ENCODE measurements around the gene ARID1A.

Gene ARID1A

GRCh38 chr1:26768755-26769154 lies 72.9 kb downstream of the ARID1A start:
- DNase-seq: no peak

- DNase-seq: no peak
Observed at GRCh38 chr1:26771285-26771642, 75.4 kb downstream of the ARID1A start.

GRCh38 chr1:26771643-26772321 lies 76.0 kb downstream of the ARID1A start:
- DNase-seq: peak; percentile 5

- DNase-seq: no peak
Observed at GRCh38 chr1:26772687-26773086, 76.9 kb downstream of the ARID1A start.

GRCh38 chr1:26774462-26774861 lies 78.6 kb downstream of the ARID1A start:
- no peak for DNase-seq

- DNase-seq: no peak
Observed at GRCh38 chr1:26775666-26776065, 79.9 kb downstream of the ARID1A start.

GRCh38 chr1:26779098-26779668 lies 83.4 kb downstream of the ARID1A start:
- no peak for DNase-seq

GRCh38 chr1:26780344-26780957 lies 84.6 kb downstream of the ARID1A start:
- no peak for DNase-seq

GRCh38 chr1:26781206-26781825 lies 85.5 kb downstream of the ARID1A start:
- no peak for DNase-seq

GRCh38 chr1:26782521-26783212 lies 86.9 kb downstream of the ARID1A start:
- DNase-seq: no peak

- no peak for DNase-seq
Observed at GRCh38 chr1:26783646-26784022, 87.8 kb downstream of the ARID1A start.

- DNase-seq: peak; percentile 85
Observed at GRCh38 chr1:26784023-26784871, 88.4 kb downstream of the ARID1A start.

- DNase-seq: no peak
Observed at GRCh38 chr1:26784886-26785285, 89.1 kb downstream of the ARID1A start.

GRCh38 chr1:26785611-26786436 lies 90.0 kb downstream of the ARID1A start:
- peak; percentile 42 for DNase-seq

GRCh38 chr1:26786437-26787380 lies 90.9 kb downstream of the ARID1A start:
- DNase-seq: peak; percentile 50

- DNase-seq: no peak
Observed at GRCh38 chr1:26787381-26787705, 91.5 kb downstream of the ARID1A start.

- peak; percentile 80 for DNase-seq
Observed at GRCh38 chr1:26787706-26788514, 92.1 kb downstream of the ARID1A start, which contains the start of gene PIGV. Gene PIGV, plus strand, starts transcription at chr1:26787950. Its CDS starts 2,866 bp downstream, at chr1:26790816.

GRCh38 chr1:26788515-26788785 lies 92.6 kb downstream of the ARID1A start:
- DNase-seq: peak; percentile 43

GRCh38 chr1:26788836-26789611 lies 93.2 kb downstream of the ARID1A start:
- peak; percentile 81 for DNase-seq

Measured in DMS153 (cell line).